ENCODE measurements around the gene NME5.
A peak's percentile ranks its signal among the peaks of the same experiment; 100 is the strongest.

Gene NME5

GRCh38 chr5:138091685-138092084 lies 47.5 kb downstream of the NME5 start:
- H3K9me3 ChIP-seq (ENCODE audit: insufficient read depth, low read length, severe bottlenecking): no peaks in the 10 kb centered on the region
- no peaks in the 10 kb centered on the region for H3K36me3 ChIP-seq (ENCODE audit: insufficient read depth, low read length)
- no peaks in the 10 kb centered on the region for H3K79me2 ChIP-seq (ENCODE audit: insufficient read depth, low read length)
- H4K20me1 ChIP-seq (ENCODE audit: insufficient read depth, low read length): no peaks in the 10 kb centered on the region
- DNase-seq (no peak), ATAC-seq (ENCODE audit: insufficient read depth, low read depth) (no peak)
- TF ChIP-seq, protein P1, sequence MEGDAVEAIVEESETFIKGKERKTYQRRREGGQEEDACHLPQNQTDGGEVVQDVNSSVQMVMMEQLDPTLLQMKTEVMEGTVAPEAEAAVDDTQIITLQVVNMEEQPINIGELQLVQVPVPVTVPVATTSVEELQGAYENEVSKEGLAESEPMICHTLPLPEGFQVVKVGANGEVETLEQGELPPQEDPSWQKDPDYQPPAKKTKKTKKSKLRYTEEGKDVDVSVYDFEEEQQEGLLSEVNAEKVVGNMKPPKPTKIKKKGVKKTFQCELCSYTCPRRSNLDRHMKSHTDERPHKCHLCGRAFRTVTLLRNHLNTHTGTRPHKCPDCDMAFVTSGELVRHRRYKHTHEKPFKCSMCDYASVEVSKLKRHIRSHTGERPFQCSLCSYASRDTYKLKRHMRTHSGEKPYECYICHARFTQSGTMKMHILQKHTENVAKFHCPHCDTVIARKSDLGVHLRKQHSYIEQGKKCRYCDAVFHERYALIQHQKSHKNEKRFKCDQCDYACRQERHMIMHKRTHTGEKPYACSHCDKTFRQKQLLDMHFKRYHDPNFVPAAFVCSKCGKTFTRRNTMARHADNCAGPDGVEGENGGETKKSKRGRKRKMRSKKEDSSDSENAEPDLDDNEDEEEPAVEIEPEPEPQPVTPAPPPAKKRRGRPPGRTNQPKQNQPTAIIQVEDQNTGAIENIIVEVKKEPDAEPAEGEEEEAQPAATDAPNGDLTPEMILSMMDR (IDR thresholded peaks at IDR 0.05; ENCODE audit: borderline replicate concordance, extremely low read depth, low read length, poor library complexity, severe bottlenecking): no peak
- no peak for TF ChIP-seq EZH2 (IDR thresholded peaks at IDR 0.05; ENCODE audit: borderline replicate concordance, low read depth, low read length, severe bottlenecking)
- H3K4me2 ChIP-seq (ENCODE audit: insufficient read depth, low read length): no peak overlapping the region
- H3K27ac ChIP-seq (ENCODE audit: low read length): no peak overlapping the region
- H3K9ac ChIP-seq (ENCODE audit: low read depth, low read length): no peak overlapping the region
- no peak overlapping the region for H3K4me3 ChIP-seq (ENCODE audit: low read depth in 1 of 2, low read length in 2 of 2)
- H3K27me3 ChIP-seq (ENCODE audit: insufficient read depth, low read length, poor library complexity): peaks cover 19% of the 10 kb centered on the region
- H2AFZ ChIP-seq (ENCODE audit: low read depth, low read length): no peak overlapping the region
- H3K4me1 ChIP-seq (ENCODE audit: insufficient read depth, low read length): no peaks in the 10 kb centered on the region

- Histone ChIP-seq H3K27me3 (ENCODE audit: insufficient read depth, low read length, poor library complexity) (no peaks in the 10 kb centered on the region), H3K79me2 (ENCODE audit: insufficient read depth, low read length) (no peaks in the 10 kb centered on the region), H4K20me1 (ENCODE audit: insufficient read depth, low read length) (no peaks in the 10 kb centered on the region), H3K9ac (ENCODE audit: low read depth, low read length) (no peak within 1 kb of the TSS), H3K9me3 (ENCODE audit: insufficient read depth, low read length, severe bottlenecking) (no peaks in the 10 kb centered on the region), H2AFZ (ENCODE audit: low read depth, low read length) (peak within 1 kb of the TSS; percentile 51), H3K27ac (ENCODE audit: low read length) (no peak within 1 kb of the TSS), H3K4me2 (ENCODE audit: insufficient read depth, low read length) (no peak within 1 kb of the TSS), H3K4me1 (ENCODE audit: insufficient read depth, low read length) (peaks cover 24% of the 10 kb centered on the region), H3K4me3 (ENCODE audit: low read depth in 1 of 2, low read length in 2 of 2) (no peak within 1 kb of the TSS), H3K36me3 (ENCODE audit: insufficient read depth, low read length) (no peaks in the 10 kb centered on the region)
- DNase-seq (no peak), ATAC-seq (ENCODE audit: insufficient read depth, low read depth) (no peak)
- TF ChIP-seq, protein P1 (IDR thresholded peaks at IDR 0.05; ENCODE audit: borderline replicate concordance, extremely low read depth, low read length, poor library complexity, severe bottlenecking): no peak
- TF ChIP-seq EZH2 (IDR thresholded peaks at IDR 0.05; ENCODE audit: borderline replicate concordance, low read depth, low read length, severe bottlenecking): no peak
Measured at GRCh38 chr5:138083702-138084101, 55.5 kb downstream of the NME5 start, which contains the start of gene WNT8A. WNT8A (plus strand) TSS chr5:138084033; CDS start chr5:138084128, 95 bp downstream.

DNA sequence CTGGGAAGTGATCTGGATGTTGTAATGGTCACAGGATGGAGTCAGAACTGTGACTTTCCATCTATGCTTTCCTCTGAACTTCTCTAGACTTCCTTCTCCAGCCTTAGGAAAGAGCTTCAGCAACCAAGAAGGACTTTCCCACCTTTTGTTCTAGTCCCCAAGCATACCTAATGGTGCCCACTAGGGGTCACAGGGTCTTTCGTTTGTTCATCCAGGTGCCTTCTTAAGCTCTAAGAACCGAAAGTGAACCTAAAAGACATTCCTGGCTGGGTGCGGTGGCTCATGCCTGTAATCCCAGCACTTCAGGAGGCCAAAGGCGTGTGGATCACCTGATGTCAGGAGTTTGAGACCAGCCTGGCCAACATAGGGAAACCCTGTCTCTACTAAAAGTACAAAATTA lies 57.2 kb downstream of the NME5 start:
- H3K9me3 ChIP-seq (ENCODE audit: insufficient read depth, low read length, severe bottlenecking): no peaks in the 10 kb centered on the region
- peaks cover 24% of the 10 kb centered on the region for H3K4me1 ChIP-seq (ENCODE audit: insufficient read depth, low read length)
- peak overlapping the region; percentile 86 for H2AFZ ChIP-seq (ENCODE audit: low read depth, low read length)
- no peaks in the 10 kb centered on the region for H3K27me3 ChIP-seq (ENCODE audit: insufficient read depth, low read length, poor library complexity)
- TF ChIP-seq EZH2 (IDR thresholded peaks at IDR 0.05; ENCODE audit: borderline replicate concordance, low read depth, low read length, severe bottlenecking): no peak
- TF ChIP-seq, protein P1 (IDR thresholded peaks at IDR 0.05; ENCODE audit: borderline replicate concordance, extremely low read depth, low read length, poor library complexity, severe bottlenecking): peak; percentile 56
- no peaks in the 10 kb centered on the region for H3K36me3 ChIP-seq (ENCODE audit: insufficient read depth, low read length)
- H3K9ac ChIP-seq (ENCODE audit: low read depth, low read length): peak overlapping the region; percentile 67
- H4K20me1 ChIP-seq (ENCODE audit: insufficient read depth, low read length): no peaks in the 10 kb centered on the region
- ATAC-seq (ENCODE audit: insufficient read depth, low read depth) (no peak), DNase-seq (peak; percentile 26)
- peak overlapping the region; percentile 90 for H3K27ac ChIP-seq (ENCODE audit: low read length)
- peak overlapping the region; percentile 75 for H3K4me2 ChIP-seq (ENCODE audit: insufficient read depth, low read length)
- no peak overlapping the region for H3K4me3 ChIP-seq (ENCODE audit: low read depth in 1 of 2, low read length in 2 of 2)
- H3K79me2 ChIP-seq (ENCODE audit: insufficient read depth, low read length): no peaks in the 10 kb centered on the region

Measured in DND-41 (cell line).